Activated CD4-positive, alpha-beta T cell treated with anti-CD3 and anti-CD28 coated beads for 48 hours (primary cell): ENCODE results near the gene CYP3A7.
A peak's percentile ranks its signal among the peaks of the same experiment; 100 is the strongest.
"Not testable (repeated sequence)": the region's sequence is repeated elsewhere in the genome, so short reads cannot be mapped to it uniquely, and the experiment has no call there.

Source experiments
- DNase-seq: peaks from one replicate; pipeline ENCODE4 v3.0.0-alpha.2; 2020

The CYP3A7 gene

GRCh38 chr7:99734987-99735386 lies at the start of gene CYP3A7:
CYP3A7 (minus strand) TSS chr7:99735196; CDS start chr7:99735093, 103 bp downstream.
- no peak for DNase-seq

GRCh38 chr7:99784007-99784406 lies 49.0 kb upstream of the CYP3A7 start, which contains the start of gene CYP3A4:
CYP3A4 (minus strand) TSS chr7:99784184; CDS start chr7:99784081, 103 bp downstream.
- DNase-seq, result no peak

GRCh38 chr7:99782012-99782953 lies 47.3 kb upstream of the CYP3A7 start:
- no peak for DNase-seq

DNA sequence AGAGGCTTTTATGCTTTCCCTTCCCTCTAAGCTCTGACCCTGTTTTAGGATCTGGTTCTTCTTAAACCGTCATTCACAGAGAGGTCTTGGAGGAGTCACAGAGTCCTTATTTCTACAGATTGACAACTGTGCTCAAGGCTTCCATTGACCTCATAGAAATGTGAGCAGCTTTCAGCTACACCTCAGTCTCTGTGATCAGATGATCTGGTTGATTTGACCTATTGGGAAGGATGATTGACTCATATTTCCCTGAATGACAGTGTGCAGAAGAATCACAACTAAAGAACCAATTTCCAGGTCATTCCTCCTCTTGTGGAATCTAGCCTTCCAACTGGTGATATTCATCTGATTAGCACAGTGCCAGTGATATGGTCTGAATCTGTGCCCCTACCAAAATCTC lies 45.6 kb upstream of the CYP3A7 start:
- no peak for DNase-seq

GRCh38 chr7:99779949-99780348 lies 45.0 kb upstream of the CYP3A7 start:
- DNase-seq, result no peak

DNA sequence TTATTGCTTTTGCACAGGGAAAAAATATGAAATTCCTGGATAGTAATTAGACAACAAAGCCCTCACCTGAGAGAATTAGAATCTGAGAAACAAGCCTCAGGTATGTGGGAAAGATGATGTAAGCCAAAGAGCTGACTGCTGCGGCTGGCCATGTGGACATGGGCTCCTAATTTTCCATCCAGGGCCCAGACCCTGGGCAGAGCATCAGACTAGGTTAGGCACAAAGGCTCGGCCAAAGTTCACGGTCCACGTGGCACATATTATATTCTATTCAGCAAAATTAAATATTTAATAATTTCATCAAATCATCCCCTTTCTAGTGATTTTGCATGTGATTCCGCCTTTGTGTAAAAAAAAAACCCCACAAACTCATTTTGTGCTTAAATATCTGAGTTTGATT lies 43.9 kb upstream of the CYP3A7 start:
- DNase-seq, result no peak

GRCh38 chr7:99773395-99773794 lies 38.4 kb upstream of the CYP3A7 start:
- DNase-seq, result not testable (repeated sequence)

DNA sequence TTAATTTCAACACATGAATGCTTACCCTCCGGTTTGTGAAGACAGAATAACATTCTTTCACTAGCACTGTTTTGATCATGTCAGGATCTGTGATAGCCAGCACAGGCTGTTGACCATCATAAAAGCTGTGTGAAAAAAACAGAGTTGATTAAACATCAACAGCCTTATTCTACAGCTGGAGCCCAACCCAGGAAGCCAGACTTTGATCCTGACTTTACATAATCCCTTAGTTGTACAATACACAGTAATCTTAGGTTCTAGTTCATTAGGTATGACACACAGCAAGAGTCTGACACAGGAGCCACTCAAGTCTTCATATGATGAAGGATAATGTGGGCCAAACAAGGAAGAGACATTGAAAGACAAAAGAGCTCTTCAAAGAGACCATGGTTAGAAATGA lies 37.6 kb upstream of the CYP3A7 start:
- DNase-seq, result no peak

DNA sequence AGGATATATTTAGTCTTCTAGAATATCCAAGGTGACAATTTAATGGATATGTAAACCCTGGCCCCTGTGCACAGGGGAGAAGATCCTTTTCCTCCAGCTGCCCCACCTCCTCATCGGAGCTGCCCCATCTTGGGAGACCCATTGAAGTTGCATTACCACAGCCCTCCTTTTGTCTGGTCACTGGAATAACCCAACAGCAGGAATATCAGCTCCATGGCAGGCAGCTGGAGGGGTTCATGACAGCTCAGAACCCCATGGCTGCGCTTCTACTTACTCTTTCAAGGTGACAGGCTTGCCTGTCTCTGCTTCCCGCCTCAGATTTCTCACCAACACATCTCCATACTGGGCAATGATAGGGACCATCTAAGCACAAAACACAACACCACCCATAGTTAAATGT lies 34.5 kb upstream of the CYP3A7 start:
- not testable (repeated sequence) for DNase-seq

- DNase-seq, result no peak
Observed at GRCh38 chr7:99768471-99768870, 33.5 kb upstream of the CYP3A7 start.

GRCh38 chr7:99767662-99768061 lies 32.7 kb upstream of the CYP3A7 start:
- DNase-seq, result no peak

- no peak for DNase-seq
Observed at GRCh38 chr7:99766484-99767099, 31.6 kb upstream of the CYP3A7 start.

GRCh38 chr7:99764478-99764877 lies 29.5 kb upstream of the CYP3A7 start:
- no peak for DNase-seq

DNA sequence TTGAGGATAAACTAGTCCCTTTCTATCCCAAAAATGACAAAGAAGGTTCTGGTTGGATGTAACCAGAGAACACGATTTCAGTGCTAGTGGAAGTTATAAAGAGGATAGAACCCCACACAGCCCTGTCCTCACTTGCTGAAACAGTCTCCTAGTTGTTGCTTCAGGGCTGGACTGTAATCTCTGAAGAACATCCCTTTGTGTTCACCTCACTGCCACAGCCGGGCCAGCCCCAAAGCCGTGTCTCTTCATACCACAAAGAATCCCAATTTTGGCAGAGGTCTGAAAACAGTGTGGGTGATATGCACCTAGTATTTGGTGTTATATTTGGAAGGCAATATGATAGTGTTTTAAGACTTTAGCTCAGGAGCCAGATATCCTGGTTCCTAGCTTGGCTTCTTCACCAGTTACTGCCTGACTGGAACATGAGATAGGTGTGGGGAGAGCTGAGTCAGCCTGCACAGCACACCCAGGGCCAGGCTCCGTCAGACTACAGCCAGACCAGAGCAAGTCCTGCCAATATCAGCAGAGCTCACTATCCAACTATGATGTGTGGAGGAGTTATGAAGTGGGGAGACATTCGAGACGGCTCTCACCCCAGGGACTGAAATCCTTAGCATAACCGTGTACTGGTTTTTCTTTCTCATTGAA lies 27.8 kb upstream of the CYP3A7 start:
- DNase-seq, result no peak

GRCh38 chr7:99755085-99755484 lies 20.1 kb upstream of the CYP3A7 start:
- no peak for DNase-seq

GRCh38 chr7:99752356-99752755 lies 17.4 kb upstream of the CYP3A7 start:
- DNase-seq, result no peak

DNA sequence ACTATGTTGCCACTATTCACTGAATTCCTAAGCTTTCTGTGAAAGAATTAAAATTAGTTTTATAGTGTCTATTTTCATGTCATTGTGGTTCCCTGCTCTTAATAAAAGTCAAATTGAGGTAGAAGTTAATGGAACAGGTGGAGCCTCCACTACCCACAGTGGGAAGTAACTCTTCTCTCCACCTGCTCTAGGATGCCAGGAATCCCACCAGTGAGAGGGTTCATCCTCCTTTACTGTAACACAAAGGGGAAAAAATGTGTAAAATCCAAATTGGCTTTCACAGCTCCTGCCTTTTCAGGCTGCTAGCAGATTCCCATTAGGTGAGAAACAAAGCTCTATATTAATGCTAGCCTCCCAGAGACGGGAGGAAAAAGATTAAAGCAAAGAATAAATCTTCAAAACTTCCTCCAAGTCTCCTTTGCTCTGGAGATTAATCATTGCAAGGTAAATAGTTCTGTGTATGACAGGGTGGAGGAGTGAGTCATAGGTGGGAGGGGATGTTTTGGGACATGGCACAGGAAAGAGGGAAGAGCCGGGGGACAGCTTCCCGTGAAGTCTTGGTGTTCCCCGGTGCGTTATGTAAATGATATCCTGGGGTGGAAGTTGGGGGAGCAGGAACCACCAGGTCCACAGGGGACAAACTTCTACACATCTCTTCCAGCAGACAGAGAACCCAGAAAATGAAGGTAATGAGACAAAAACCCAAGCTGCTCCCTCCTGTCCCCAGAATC lies 16.5 kb upstream of the CYP3A7 start:
- DNase-seq, result not testable (repeated sequence)

DNA sequence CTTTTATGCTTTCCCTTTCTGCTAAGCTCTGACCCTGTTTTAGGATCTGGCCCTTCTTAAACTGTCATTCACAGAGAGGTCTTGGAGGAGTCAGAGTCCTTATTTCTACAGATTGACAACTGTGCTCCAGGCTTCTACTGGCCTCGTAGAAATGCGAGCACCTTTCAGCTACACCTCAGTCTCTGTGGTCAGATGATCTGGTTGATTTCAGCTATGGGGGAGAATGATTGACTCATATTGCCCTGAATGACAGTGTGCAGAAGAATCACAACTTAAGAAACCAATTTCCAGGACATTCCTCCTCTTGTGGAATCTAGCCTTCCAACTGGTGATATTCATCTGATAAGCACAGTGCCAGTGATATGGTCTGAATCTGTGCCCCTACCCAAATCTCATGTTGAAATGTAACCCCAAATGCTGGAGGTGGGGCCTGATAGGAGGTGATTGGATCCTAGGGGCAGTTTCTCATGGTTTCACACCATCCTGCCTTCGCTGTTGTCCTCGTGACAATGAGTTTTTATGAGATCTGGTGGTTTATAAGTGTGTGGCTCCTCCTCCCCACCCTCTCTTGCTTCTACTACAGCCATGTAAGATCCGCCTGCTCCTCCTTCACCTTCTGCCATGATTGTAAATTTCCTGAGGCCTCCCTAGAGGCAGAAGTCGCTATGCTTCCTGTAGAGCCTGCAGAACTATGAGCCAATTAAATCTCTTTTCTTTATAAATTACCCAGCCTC lies 14.0 kb upstream of the CYP3A7 start:
- DNase-seq, result peak; percentile 13

DNA sequence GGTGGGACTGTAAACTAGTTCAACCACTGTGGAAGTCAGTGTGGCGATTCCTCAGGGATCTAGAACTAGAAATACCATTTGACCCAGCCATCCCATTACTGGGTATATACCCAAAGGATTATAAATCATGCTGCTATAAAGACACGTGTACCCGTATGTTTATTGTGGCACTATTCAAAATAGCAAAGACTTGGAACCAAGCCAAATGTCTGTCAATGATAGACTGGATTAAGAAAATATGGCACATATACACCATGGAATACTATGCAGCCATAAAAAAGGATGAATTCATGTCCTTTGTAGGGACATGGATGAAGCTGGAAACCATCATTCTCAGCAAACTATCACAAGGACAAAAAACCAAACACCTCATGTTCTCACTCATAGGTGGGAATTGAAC lies 11.9 kb upstream of the CYP3A7 start:
- DNase-seq, result not testable (repeated sequence)

GRCh38 chr7:99745395-99745794 lies 10.4 kb upstream of the CYP3A7 start:
- DNase-seq, result not testable (repeated sequence)

- DNase-seq, result no peak
Observed at GRCh38 chr7:99742737-99743394, 7.9 kb upstream of the CYP3A7 start.

DNA sequence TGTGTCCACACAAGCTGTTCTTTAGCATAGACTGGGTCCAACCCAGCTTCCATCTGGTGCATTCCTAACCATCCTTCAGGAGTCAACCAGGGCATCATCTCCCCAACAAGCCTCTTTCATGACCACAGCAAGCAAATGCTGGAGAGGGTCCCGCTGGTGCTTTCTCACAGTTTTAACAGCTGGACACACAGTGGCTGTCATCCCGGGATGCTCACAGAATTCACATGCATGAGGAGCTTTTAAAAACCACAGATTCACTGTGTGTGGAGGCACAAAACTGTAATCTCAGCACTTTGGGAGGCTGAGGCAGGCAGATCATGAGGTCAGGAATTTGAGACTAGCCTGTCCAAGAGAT lies 6.4 kb upstream of the CYP3A7 start:
- DNase-seq, result no peak
